Astrocyte (in vitro differentiated cells and primary cell): ENCODE data around the gene GGACT. TPM values are rescaled to one million over a fixed set of nuclear protein-coding genes. Genes with fewer than 3 reads are reported as not detected.

Source experiments
- DNase-seq: peaks from one replicate; pipeline ENCODE4 v3.0.0-alpha.2; 2010; ENCODE audit warnings: low read depth
- FAIRE-seq: peaks from 2 replicates; lab custom pipeline; 2011; peaks lifted over from hg19 to GRCh38; lab: Jason Lieb, UNC
- H2AFZ ChIP-seq: 2 replicates; pipeline ENCODE4 v1.6.0; 2012; ENCODE audit warnings: low read depth, low read length, inconsistent platforms
- H3K27ac ChIP-seq: 2 replicates; pipeline ENCODE4 v1.5.1; 2011; ENCODE audit warnings: low read depth, low read length, inconsistent platforms
- H3K27me3 ChIP-seq: 2 replicates; pipeline ENCODE4 v1.6.0; 2011; ENCODE audit warnings: low read length, inconsistent platforms; ENCODE audit not compliant: insufficient read depth
- H3K36me3 ChIP-seq: 2 replicates; pipeline ENCODE4 v1.5.1; 2011; ENCODE audit warnings: low read length, inconsistent platforms; ENCODE audit not compliant: insufficient read depth
- H3K4me1 ChIP-seq: 2 replicates; pipeline ENCODE4 v1.5.1; 2011; ENCODE audit warnings: low read length, inconsistent platforms; ENCODE audit not compliant: insufficient read depth
- H3K4me2 ChIP-seq: 2 replicates; pipeline ENCODE4 v1.6.0; 2012; ENCODE audit warnings: low read length, inconsistent platforms
- H3K4me3 ChIP-seq: 2 replicates; pipeline ENCODE4 v1.5.1; 2011; ENCODE audit warnings: low read depth, mild to moderate bottlenecking, low read length, inconsistent platforms; ENCODE audit not compliant: insufficient read depth
- H3K79me2 ChIP-seq: 2 replicates; pipeline ENCODE4 v1.6.0; 2012; ENCODE audit warnings: mild to moderate bottlenecking, low read length, inconsistent platforms; ENCODE audit not compliant: insufficient read depth
- H3K9ac ChIP-seq: 2 replicates; pipeline ENCODE4 v1.6.0; 2012; ENCODE audit warnings: mild to moderate bottlenecking, low read length, inconsistent platforms
- H3K9me3 ChIP-seq: 2 replicates; pipeline ENCODE4 v1.5.1; 2012; ENCODE audit warnings: low read depth, mild to moderate bottlenecking, low read length, inconsistent platforms; ENCODE audit not compliant: insufficient read depth
- H4K20me1 ChIP-seq: 2 replicates; pipeline ENCODE4 v1.6.0; 2012; ENCODE audit warnings: low read length, inconsistent platforms; ENCODE audit not compliant: insufficient read depth
- H3K27ac Mint-ChIP-seq: one replicate; pipeline ENCODE4 v1.8.0; 2021; ENCODE audit warnings: mild to moderate bottlenecking, mixed read lengths; ENCODE audit not compliant: unreplicated experiment
- H3K27me3 Mint-ChIP-seq: one replicate; pipeline ENCODE4 v1.8.0; 2021; ENCODE audit warnings: low read depth, mixed read lengths; ENCODE audit not compliant: unreplicated experiment
- H3K36me3 Mint-ChIP-seq: one replicate; pipeline ENCODE4 v1.8.0; 2021; ENCODE audit warnings: low read depth, mixed read lengths; ENCODE audit not compliant: unreplicated experiment
- H3K4me1 Mint-ChIP-seq: one replicate; pipeline ENCODE4 v1.8.0; 2021; ENCODE audit warnings: low read depth, mixed read lengths; ENCODE audit not compliant: unreplicated experiment
- H3K4me3 Mint-ChIP-seq: one replicate; pipeline ENCODE4 v1.8.0; 2021; ENCODE audit warnings: mild to moderate bottlenecking, moderate library complexity, mixed read lengths; ENCODE audit not compliant: unreplicated experiment
- H3K9me3 Mint-ChIP-seq: one replicate; pipeline ENCODE4 v1.8.0; 2021; ENCODE audit warnings: mild to moderate bottlenecking, mixed read lengths; ENCODE audit not compliant: unreplicated experiment
- CTCF ChIP-seq: IDR thresholded peaks from 2 replicates; pipeline ENCODE4 v1.5.1; 2011; ENCODE audit warnings: low read depth, mild to moderate bottlenecking, inconsistent platforms, low read length, moderate library complexity; ENCODE audit not compliant: insufficient read depth
- EZH2 ChIP-seq: IDR thresholded peaks from 2 replicates; pipeline ENCODE4 v1.6.1; 2012; ENCODE audit warnings: mild to moderate bottlenecking, low read length, inconsistent platforms; ENCODE audit not compliant: insufficient read depth
- total RNA-seq: library from RNA; stranded (reverse); gene quantifications from 2 replicates; pipeline ENCODE4 v1.2.1, GENCODE V29; 2021

Gene GGACT
- total RNA-seq, 1 donor from 2014 or later, result 7.7 TPM

GRCh38 chr13:100508455-100508854 is 80.1 kb downstream of the GGACT start:
- Histone ChIP-seq H3K79me2 (no peaks in the 10 kb centered on the region), H3K27ac (no peak overlapping the region), H3K4me3 (no peak overlapping the region), H3K4me2 (no peak overlapping the region), H3K27me3 (no peaks in the 10 kb centered on the region), H3K4me1 (peaks cover 6% of the 10 kb centered on the region), H3K9me3 (no peaks in the 10 kb centered on the region), H3K9ac (no peak overlapping the region), H2AFZ (no peak overlapping the region), H4K20me1 (no peaks in the 10 kb centered on the region), H3K36me3 (no peaks in the 10 kb centered on the region)
- FAIRE-seq, result no peak
- no peak overlapping the region for H3K4me3 Mint-ChIP-seq
- peaks cover 3% of the 10 kb centered on the region for H3K36me3 Mint-ChIP-seq
- no peaks in the 10 kb centered on the region for H3K27me3 Mint-ChIP-seq
- TF ChIP-seq CTCF, result no peak
- peaks cover 7% of the 10 kb centered on the region for H3K4me1 Mint-ChIP-seq
- H3K9me3 Mint-ChIP-seq, result no peaks in the 10 kb centered on the region
- no peak overlapping the region for H3K27ac Mint-ChIP-seq
- no peak for DNase-seq

DNA sequence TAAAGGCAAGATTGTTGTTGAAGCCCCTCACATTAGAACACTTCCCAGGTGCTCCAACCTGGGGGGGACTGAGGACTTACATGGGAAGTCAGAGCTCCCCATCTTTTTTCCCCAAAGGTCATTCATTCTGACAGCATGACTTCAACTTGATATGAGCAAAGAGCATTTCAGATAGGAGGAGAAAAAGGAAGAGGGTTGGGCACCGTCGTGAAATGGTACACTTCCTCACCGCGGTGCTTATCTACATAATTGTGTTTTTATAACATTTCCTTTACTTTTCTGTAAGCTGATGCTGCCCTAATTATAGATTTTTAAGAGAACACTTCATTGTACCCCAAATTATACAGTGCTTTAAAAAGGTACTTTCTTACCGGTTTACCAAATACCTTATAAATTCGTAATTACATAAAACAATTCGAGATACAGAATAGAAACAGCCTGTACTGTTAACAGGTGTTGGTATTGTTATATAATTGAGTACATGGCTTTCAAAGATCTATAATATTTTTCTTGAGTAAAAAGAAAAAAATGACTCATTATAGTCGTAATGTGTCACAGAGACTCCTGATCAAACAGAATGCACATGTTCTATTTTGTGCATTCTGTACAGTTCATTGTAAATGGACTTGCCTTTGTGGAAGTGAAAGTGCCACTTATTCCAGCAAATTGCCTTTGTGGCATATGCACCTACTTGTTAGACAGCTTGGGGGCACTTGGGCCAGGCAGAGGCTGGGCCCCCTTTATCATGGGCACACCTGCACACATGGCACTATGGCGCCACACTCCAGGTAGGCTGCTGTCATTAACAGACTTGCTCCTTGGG is 81.8 kb downstream of the GGACT start:
- Histone ChIP-seq H3K4me1 (peaks cover 4% of the 10 kb centered on the region), H2AFZ (no peak overlapping the region), H3K9ac (no peak overlapping the region), H3K36me3 (no peaks in the 10 kb centered on the region), H3K4me3 (no peak overlapping the region), H3K9me3 (no peaks in the 10 kb centered on the region), H3K27ac (no peak overlapping the region), H3K27me3 (no peaks in the 10 kb centered on the region), H4K20me1 (no peaks in the 10 kb centered on the region), H3K79me2 (no peaks in the 10 kb centered on the region), H3K4me2 (no peak overlapping the region)
- Mint-ChIP-seq H3K27me3 (no peaks in the 10 kb centered on the region), H3K27ac (no peak overlapping the region), H3K4me1 (peaks cover 13% of the 10 kb centered on the region), H3K36me3 (peaks cover 3% of the 10 kb centered on the region), H3K9me3 (no peaks in the 10 kb centered on the region), H3K4me3 (no peak overlapping the region)
- DNase-seq (no peak), FAIRE-seq (no peak)
- TF ChIP-seq EZH2 (no peak), CTCF (no peak)

GRCh38 chr13:100506154-100506553 is 82.4 kb downstream of the GGACT start:
- peaks cover 2% of the 10 kb centered on the region for H3K36me3 Mint-ChIP-seq
- DNase-seq (no peak), FAIRE-seq (no peak)
- no peaks in the 10 kb centered on the region for H4K20me1 ChIP-seq
- H3K9me3 ChIP-seq, result no peaks in the 10 kb centered on the region
- no peak overlapping the region for H2AFZ ChIP-seq
- no peaks in the 10 kb centered on the region for H3K79me2 ChIP-seq
- no peak overlapping the region for H3K4me3 Mint-ChIP-seq
- H3K9ac ChIP-seq, result no peak overlapping the region
- no peak for TF ChIP-seq EZH2
- no peaks in the 10 kb centered on the region for H3K36me3 ChIP-seq
- H3K27me3 ChIP-seq, result no peaks in the 10 kb centered on the region
- no peak overlapping the region for H3K27ac ChIP-seq
- H3K4me1 ChIP-seq, result peaks cover 4% of the 10 kb centered on the region
- H3K4me3 ChIP-seq, result no peak overlapping the region
- H3K4me2 ChIP-seq, result no peak overlapping the region
- H3K27ac Mint-ChIP-seq, result no peak overlapping the region
- no peaks in the 10 kb centered on the region for H3K27me3 Mint-ChIP-seq
- no peaks in the 10 kb centered on the region for H3K9me3 Mint-ChIP-seq
- H3K4me1 Mint-ChIP-seq, result peaks cover 13% of the 10 kb centered on the region
